Thyroid gland (tissue), 4 donors: ENCODE measurements around the gene SEC23IP.

Source experiments
- POLR2A ChIP-seq, 2 donors: fragments of 450-650 bp; IDR thresholded peaks; one replicate each; pipeline ENCODE4 v1.6.1; 2017; ENCODE audit warnings: antibody characterized with exemption in 2 of 2, mild to moderate bottlenecking in 2 of 2, moderate library complexity in 1 of 2
- TF ChIP-seq, protein P1 (sequence below), 6 experiments: fragments of 200-600 bp in 3 of 6; fragments of 450-650 bp in 3 of 6; sonication (generic) in 3 of 6; IDR thresholded peaks; one replicate each; pipeline ENCODE4 v1.5.1; 2016 to 2019; ENCODE audit warnings: antibody characterized with exemption in 6 of 6, mild to moderate bottlenecking in 2 of 6, inconsistent platforms in 1 of 6, moderate library complexity in 1 of 6

DNA sequence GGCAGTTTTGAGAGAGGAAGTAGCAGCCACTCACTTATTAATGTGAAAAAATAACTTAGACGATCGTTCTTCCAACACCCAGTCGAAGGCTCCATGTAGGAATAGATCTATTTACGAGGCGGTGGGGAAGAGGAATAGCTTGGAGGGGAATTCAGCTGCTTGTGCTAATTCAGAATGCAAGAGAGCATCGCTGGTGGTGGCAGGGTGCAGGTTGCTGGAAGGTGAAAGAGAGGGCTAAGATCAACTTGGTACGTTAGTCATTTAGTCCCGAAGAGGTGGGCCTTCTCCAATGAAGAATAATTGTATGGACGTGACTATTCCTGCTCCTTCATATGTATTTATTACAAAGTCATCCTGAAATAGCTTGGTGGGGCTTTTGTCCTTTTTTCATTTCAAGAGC lies 98.5 kb downstream of the SEC23IP start:
- TF ChIP-seq, protein P1, sequence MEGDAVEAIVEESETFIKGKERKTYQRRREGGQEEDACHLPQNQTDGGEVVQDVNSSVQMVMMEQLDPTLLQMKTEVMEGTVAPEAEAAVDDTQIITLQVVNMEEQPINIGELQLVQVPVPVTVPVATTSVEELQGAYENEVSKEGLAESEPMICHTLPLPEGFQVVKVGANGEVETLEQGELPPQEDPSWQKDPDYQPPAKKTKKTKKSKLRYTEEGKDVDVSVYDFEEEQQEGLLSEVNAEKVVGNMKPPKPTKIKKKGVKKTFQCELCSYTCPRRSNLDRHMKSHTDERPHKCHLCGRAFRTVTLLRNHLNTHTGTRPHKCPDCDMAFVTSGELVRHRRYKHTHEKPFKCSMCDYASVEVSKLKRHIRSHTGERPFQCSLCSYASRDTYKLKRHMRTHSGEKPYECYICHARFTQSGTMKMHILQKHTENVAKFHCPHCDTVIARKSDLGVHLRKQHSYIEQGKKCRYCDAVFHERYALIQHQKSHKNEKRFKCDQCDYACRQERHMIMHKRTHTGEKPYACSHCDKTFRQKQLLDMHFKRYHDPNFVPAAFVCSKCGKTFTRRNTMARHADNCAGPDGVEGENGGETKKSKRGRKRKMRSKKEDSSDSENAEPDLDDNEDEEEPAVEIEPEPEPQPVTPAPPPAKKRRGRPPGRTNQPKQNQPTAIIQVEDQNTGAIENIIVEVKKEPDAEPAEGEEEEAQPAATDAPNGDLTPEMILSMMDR (IDR thresholded peaks at IDR 0.05) = no peak
- no peak for TF ChIP-seq POLR2A (IDR thresholded peaks at IDR 0.05)
